B cell (primary cell): ENCODE data around the gene PKP1. TPM values are rescaled to one million over a fixed set of nuclear protein-coding genes. Genes with fewer than 3 reads are reported as not detected.

ENCODE experiments used
- ATAC-seq: fragments of 200-7000 bp; cut with Tn5 transposase; one replicate; pipeline ENCODE4 v1.10.0; 2021; ENCODE audit warnings: low read depth, mild to moderate bottlenecking, moderate number of reproducible peaks, moderate library complexity
- CTCF ChIA-PET: fragments of 350-600 bp; sonication (Branson Sonifier 250); formaldehyde crosslinking; loops from one replicate; lab custom pipeline; 2021; ENCODE audit warnings: antibody characterized with exemption, inconsistent platforms; lab: Charles Lee
- POLR2A ChIA-PET: fragments of 350-600 bp; sonication (Branson Sonifier 250); formaldehyde crosslinking; loops from one replicate; lab custom pipeline; 2021; ENCODE audit warnings: antibody characterized with exemption; lab: Charles Lee
- DNase-seq: peaks from one replicate; pipeline ENCODE4 v3.0.0; 2013
- H2AFZ ChIP-seq: 2 replicates; pipeline ENCODE4 v1.6.1; 2012; ENCODE audit warnings: mild to moderate bottlenecking, low read depth, low read length; ENCODE audit not compliant: insufficient read depth, poor library complexity, severe bottlenecking
- H3K27ac ChIP-seq, 2 donors: 1 replicate in 1 of 2; 2 replicates in 1 of 2; pipeline ENCODE4 v1.5.1; 2012 to 2013; ENCODE audit warnings: low read length in 2 of 2, mild to moderate bottlenecking in 2 of 2, moderate library complexity in 1 of 2
- H3K27me3 ChIP-seq, 4 experiments: fragments of 200-600 bp in 1 of 4; sonication (generic) in 1 of 4; replicated peaks in 1 of 4; 1 replicate in 2 of 4; 2 replicates in 2 of 4; pipeline versions ENCODE4 v1.6.1 to v1.7.0; 2013 to 2016; ENCODE audit warnings: low read length in 3 of 4, mild to moderate bottlenecking in 2 of 4, mixed read lengths in 1 of 4, moderate library complexity in 1 of 4; ENCODE audit not compliant: insufficient read depth in 4 of 4, control insufficient read depth in 3 of 4; ENCODE audit errors: control extremely low read depth in 1 of 4
- H3K36me3 ChIP-seq, 2 experiments: replicated peaks in 1 of 2; 1 replicate in 1 of 2; 2 replicates in 1 of 2; pipeline versions ENCODE4 v1.6.1 to v1.7.1; 2013; ENCODE audit warnings: low read length in 1 of 2; ENCODE audit not compliant: insufficient read depth in 2 of 2, control insufficient read depth in 1 of 2; ENCODE audit errors: control extremely low read depth in 1 of 2, extremely low read depth in 1 of 2
- H3K4me1 ChIP-seq, 2 donors: fragments of 200-600 bp in 1 of 2; sonication (generic) in 1 of 2; 1 replicate in 1 of 2; 2 replicates in 1 of 2; pipeline versions ENCODE4 v1.5.1 to v1.6.1; 2013 to 2017; ENCODE audit warnings: low read length in 2 of 2; ENCODE audit not compliant: control insufficient read depth in 2 of 2, insufficient read depth in 2 of 2
- H3K4me2 ChIP-seq: replicated peaks from 2 replicates; pipeline ENCODE3; 2012; ENCODE audit warnings: mild to moderate bottlenecking, low read depth, low read length; ENCODE audit not compliant: poor library complexity, severe bottlenecking
- H3K4me3 ChIP-seq, 5 experiments: fragments of 200-600 bp in 1 of 5; sonication (generic) in 1 of 5; 1 replicate in 3 of 5; 2 replicates in 2 of 5; pipeline versions ENCODE4 v1.5.1 to v1.7.0; 2011 to 2016; ENCODE audit warnings: low read length in 4 of 5, mild to moderate bottlenecking in 4 of 5, low read depth in 2 of 5, control low read depth in 1 of 5, moderate library complexity in 1 of 5; ENCODE audit not compliant: insufficient read depth in 1 of 5; ENCODE audit errors: control extremely low read depth in 1 of 5, extremely low read depth in 1 of 5
- H3K79me2 ChIP-seq: fragments of 200-600 bp; sonication (generic); one replicate; pipeline ENCODE4 v1.6.0; 2016; ENCODE audit warnings: low read length; ENCODE audit not compliant: control insufficient read depth, insufficient read depth
- H3K9ac ChIP-seq: fragments of 200-600 bp; sonication (generic); 2 replicates; pipeline ENCODE4 v1.6.1; 2017; ENCODE audit warnings: mild to moderate bottlenecking, low read length, moderate library complexity
- H3K9me3 ChIP-seq, 3 donors: one replicate each; pipeline versions ENCODE4 v1.6.1 to v1.7.1; 2013; ENCODE audit warnings: low read length in 2 of 3; ENCODE audit not compliant: control insufficient read depth in 2 of 3, insufficient read depth in 1 of 3; ENCODE audit errors: control extremely low read depth in 1 of 3
- H4K20me1 ChIP-seq: 2 replicates; pipeline ENCODE4 v1.6.0; 2012; ENCODE audit warnings: mild to moderate bottlenecking, low read length; ENCODE audit not compliant: insufficient read depth, control insufficient read depth, poor library complexity, severe bottlenecking
- H3K27ac Mint-ChIP-seq: one replicate; pipeline ENCODE4 v1.8.0; 2021; ENCODE audit warnings: mixed read lengths
- H3K27me3 Mint-ChIP-seq: one replicate; pipeline ENCODE4 v1.8.0; 2021; ENCODE audit warnings: mixed read lengths
- H3K4me1 Mint-ChIP-seq: one replicate; pipeline ENCODE4 v1.8.0; 2021; ENCODE audit warnings: mixed read lengths
- H3K4me3 Mint-ChIP-seq: one replicate; pipeline ENCODE4 v1.8.0; 2021; ENCODE audit warnings: mixed read lengths
- H3K9me3 Mint-ChIP-seq: one replicate; pipeline ENCODE4 v1.8.0; 2022; ENCODE audit warnings: mixed read lengths; ENCODE audit not compliant: insufficient read depth
- CTCF ChIP-seq: fragments of 200-600 bp; IDR thresholded peaks from one replicate; pipeline ENCODE4 v1.8.0; 2022; ENCODE audit warnings: antibody characterized with exemption, mild to moderate bottlenecking
- EZH2 ChIP-seq: IDR thresholded peaks from 2 replicates; pipeline ENCODE4 v1.6.1; 2012; ENCODE audit warnings: borderline replicate concordance, low read depth, mild to moderate bottlenecking, moderate library complexity, low read length; ENCODE audit not compliant: insufficient read depth, poor library complexity, severe bottlenecking
- WGBS: methylation state at CpG from one replicate; pipeline ENCODE4 v1.1.5; 2013; ENCODE audit warnings: missing lambda C conversion rate; ENCODE audit not compliant: insufficient coverage; 5-methylcytosine and 5-hydroxymethylcytosine counted together
- intact Hi-C: fragments of 100-400 bp; cut with micrococcal nuclease; formaldehyde crosslinking; loops from one replicate; pipeline ENCODE4 v1.10.0; 2022
- polyA plus RNA-seq: library from polyadenylated mRNA; depleted of rRNA; stranded (reverse); fragments of >200 nt; gene quantifications from 2 replicates; pipeline ENCODE4 v1.2.3, GENCODE V29; 2012
- total RNA-seq, 2 donors: library from RNA; stranded (reverse); fragments of 120-200 nt in 1 of 2; gene quantifications; 1 replicate in 1 of 2; 2 replicates in 1 of 2; pipeline versions ENCODE4 v1.2.3 to v1.2.4, GENCODE V29; 2013 to 2022

Gene PKP1
- total and polyA plus RNA-seq, 2 donors (not counting 1 experiment from before 2014, with no cell fraction given) = not detected

GRCh38 chr1:201328576-201328975 lies 45.3 kb downstream of the PKP1 start:
- Mint-ChIP-seq H3K27me3 (peaks cover 17% of the 10 kb centered on the region), H3K4me3 (no peak overlapping the region), H3K9me3 (no peaks in the 10 kb centered on the region), H3K27ac (no peak overlapping the region), H3K4me1 (no peaks in the 10 kb centered on the region)
- no peak for TF ChIP-seq EZH2
- TF ChIP-seq CTCF = no peak
- no peak for ATAC-seq
- H3K9ac ChIP-seq = no peak overlapping the region
- POLR2A ChIA-PET = no interaction called here
- H3K4me3 ChIP-seq = no peak overlapping the region
- DNase-seq = no peak
- peaks cover 0 to 3% (median 0%) of the 10 kb centered on the region in 4 experiments for H3K27me3 ChIP-seq
- 87% methylated on average over 4 of the region's 4 CpGs for WGBS
- H3K4me1 ChIP-seq = no peaks in the 10 kb centered on the region
- H3K36me3 ChIP-seq = no peaks in the 10 kb centered on the region
- intact Hi-C loops = no loop called here
- H3K9me3 ChIP-seq = no peaks in the 10 kb centered on the region
- H2AFZ ChIP-seq = no peak overlapping the region
- H3K4me2 ChIP-seq = no peak overlapping the region
- no peak overlapping the region for H3K27ac ChIP-seq
- H3K79me2 ChIP-seq = no peaks in the 10 kb centered on the region
- CTCF ChIA-PET = no interaction called here
- no peaks in the 10 kb centered on the region for H4K20me1 ChIP-seq

DNA sequence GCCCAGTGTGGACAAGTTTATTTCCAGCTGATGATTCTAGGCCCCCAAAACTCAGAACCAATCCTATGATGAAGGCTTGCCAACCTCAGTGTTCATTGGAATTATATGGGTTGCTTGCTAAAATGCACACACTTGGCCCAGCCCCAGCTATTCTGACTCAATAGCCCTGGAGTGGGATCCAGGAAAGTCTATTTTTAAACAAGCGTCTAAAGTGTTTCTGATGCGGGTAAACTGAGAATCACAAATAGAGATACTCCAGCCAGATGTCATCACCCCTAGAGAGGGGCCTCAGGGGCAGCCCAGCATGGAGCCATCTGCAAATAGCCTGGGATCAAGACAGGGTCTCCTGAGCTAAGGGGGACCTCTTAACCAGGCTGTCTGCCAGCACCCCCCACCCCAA lies 46.0 kb downstream of the PKP1 start:
- H3K4me1 Mint-ChIP-seq = no peaks in the 10 kb centered on the region

More for the DNA sequence above, 46.0 kb downstream of the PKP1 start:
- TF ChIP-seq CTCF (no peak), EZH2 (no peak)
- peaks cover 17% of the 10 kb centered on the region for H3K27me3 Mint-ChIP-seq
- no peak for ATAC-seq
- Histone ChIP-seq H3K4me3 (no peak overlapping the region), H4K20me1 (no peaks in the 10 kb centered on the region), H3K36me3 (no peaks in the 10 kb centered on the region), H3K79me2 (no peaks in the 10 kb centered on the region), H3K9ac (no peak overlapping the region), H3K4me2 (no peak overlapping the region), H3K9me3 (no peaks in the 10 kb centered on the region), H3K4me1 (no peaks in the 10 kb centered on the region), H3K27me3 (peaks cover 0 to 3% (median 0%) of the 10 kb centered on the region in 4 experiments), H2AFZ (no peak overlapping the region), H3K27ac (no peak overlapping the region)
- DNase-seq = no peak
- 100% methylated on average over 2 of the region's 2 CpGs for WGBS
- H3K9me3 Mint-ChIP-seq = no peaks in the 10 kb centered on the region
- ChIA-PET POLR2A (no interaction called here), CTCF (interaction anchor here (1.0 kb wide), 1 partner anchor 106 kb away, joined by 3 read pairs; no protein-coding TSS in a partner anchor)
- intact Hi-C loops = no loop called here
- no peak overlapping the region for H3K4me3 Mint-ChIP-seq
- no peak overlapping the region for H3K27ac Mint-ChIP-seq
